Stimulated activated CD4-positive, alpha-beta T cell treated with anti-CD3 and anti-CD28 coated beads, TNF-alpha, amount 100 ng/mL, for 4 hours (primary cell): ENCODE results near the gene WWOX.
A peak's percentile ranks its signal among the peaks of the same experiment; 100 is the strongest.

ENCODE experiments used
- DNase-seq, 3 experiments: peaks; one replicate each; pipeline ENCODE4 v3.0.0-alpha.2; 2020; ENCODE audit warnings: low read depth in 3 of 3

WWOX gene

GRCh38 chr16:79066561-79066960 lies 967.1 kb downstream of the WWOX start:
- no peak for DNase-seq

DNA sequence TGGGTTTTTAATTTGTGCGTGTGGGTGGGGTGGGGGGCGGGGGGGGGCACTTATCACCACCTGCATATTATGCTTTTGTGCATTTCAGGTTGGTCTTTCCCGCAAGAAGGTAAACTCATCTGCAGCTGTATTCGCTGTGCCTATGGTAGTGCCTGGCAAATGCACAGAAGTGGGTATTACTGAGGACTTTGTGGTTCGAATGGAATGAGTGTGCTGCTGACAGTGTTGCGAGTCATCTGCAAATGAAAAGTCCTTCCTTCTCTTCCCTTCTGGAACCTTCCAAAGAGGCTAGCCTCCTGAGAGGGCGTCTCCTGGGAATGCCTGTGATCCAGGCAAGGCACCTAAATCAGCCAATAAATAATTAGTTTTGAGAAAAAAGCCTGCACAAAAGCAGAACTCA lies 968.1 kb downstream of the WWOX start:
- no peak for DNase-seq

- DNase-seq = no peak
Measured at GRCh38 chr16:79069121-79069520, 969.7 kb downstream of the WWOX start.

- no peak for DNase-seq
Measured at GRCh38 chr16:79069633-79070032, 970.2 kb downstream of the WWOX start.

- DNase-seq = no peak
Measured at GRCh38 chr16:79071424-79071823, 972.0 kb downstream of the WWOX start.

DNA sequence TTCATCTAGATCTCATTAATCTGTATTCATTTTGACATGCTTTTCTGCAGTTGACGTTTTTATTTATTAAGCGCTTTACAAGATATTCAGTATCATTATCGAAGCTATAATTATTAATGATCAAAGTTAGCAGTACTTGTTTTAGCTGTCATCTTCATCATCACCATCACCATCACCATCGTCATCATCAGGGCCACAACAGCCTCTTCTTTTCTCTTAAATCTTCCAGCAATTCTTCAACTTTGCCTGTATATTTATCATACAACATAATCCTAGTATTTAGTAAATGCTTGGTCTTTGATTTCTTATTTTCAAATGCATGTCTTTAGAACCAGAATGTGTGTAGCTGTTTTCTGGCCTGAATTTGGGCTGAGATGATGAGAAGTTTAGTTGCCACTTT lies 973.1 kb downstream of the WWOX start:
- no peak for DNase-seq

DNA sequence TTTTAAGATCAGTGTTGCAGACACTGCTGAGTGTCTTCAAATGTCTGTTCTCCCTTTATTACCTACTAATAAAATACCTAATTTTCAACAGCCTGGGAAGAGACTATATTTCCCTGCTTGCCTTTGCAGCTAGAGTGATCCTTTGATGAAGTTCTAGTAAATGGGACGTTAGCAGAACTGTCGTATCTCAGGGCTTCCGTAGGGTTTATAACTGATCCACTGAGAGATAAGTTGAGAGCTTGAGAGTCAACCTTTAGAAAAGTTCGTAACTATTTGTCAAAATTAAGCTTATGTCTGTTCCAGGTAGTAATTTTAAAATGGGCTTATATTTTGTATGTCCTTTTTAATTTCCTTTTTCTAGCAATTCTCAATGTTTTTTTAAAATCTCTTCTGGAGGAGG lies 974.1 kb downstream of the WWOX start:
- no peak for DNase-seq

- DNase-seq = no peak
Measured at GRCh38 chr16:79074541-79074940, 975.1 kb downstream of the WWOX start.

DNA sequence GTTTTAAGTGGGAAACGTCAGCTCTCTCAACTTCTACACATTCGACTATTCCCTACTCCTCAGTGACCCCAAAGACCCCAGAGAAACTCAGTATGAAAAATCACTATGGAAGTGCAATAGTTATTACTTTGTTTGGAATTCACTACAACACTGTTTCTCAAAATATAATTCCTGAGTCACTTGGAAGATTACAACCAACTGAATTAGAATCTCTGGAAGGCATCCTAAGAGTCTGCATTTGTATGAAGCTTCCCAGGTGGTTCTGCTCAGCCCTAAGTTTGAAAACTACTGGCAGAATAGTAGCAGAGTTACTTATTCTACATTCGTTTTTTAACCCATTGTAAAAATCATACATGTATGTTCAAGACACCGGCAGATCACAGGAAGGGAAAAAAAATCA lies 975.5 kb downstream of the WWOX start:
- DNase-seq = no peak

DNA sequence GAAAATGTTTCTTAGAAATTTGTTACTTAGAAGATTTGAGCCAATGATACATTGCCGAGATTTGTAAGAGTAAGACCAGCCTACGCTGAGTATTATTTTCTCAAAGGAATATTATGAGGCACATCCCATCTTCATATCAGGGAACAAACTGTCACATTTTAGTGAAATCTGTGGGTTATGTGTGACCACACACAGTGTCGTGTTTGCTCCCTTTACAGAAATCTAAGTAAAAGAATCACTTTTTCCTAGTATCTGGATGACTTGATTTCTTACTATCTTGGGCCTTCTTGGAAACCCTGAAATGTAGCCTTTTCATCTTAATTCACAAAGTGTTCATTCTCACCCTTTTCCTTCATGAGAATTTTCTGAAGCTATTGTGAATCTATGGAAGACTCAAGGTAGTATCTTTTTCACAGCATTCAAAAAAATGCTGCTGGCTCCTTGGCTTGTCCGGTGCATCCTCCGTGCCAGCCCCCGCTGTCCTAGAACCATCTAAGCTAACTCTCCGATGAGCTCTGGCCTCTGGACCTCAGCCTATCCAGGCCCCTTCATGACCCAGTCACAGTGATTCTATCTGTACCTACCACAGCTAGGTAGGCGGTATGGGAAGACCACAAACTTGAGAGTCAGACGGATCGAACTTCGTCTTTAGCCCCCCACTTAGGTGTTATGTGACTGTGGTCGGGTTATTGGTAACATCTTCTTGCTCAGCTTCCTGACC lies 976.8 kb downstream of the WWOX start:
- no peak for DNase-seq

GRCh38 chr16:79077346-79077745 lies 977.9 kb downstream of the WWOX start:
- DNase-seq = no peak

DNA sequence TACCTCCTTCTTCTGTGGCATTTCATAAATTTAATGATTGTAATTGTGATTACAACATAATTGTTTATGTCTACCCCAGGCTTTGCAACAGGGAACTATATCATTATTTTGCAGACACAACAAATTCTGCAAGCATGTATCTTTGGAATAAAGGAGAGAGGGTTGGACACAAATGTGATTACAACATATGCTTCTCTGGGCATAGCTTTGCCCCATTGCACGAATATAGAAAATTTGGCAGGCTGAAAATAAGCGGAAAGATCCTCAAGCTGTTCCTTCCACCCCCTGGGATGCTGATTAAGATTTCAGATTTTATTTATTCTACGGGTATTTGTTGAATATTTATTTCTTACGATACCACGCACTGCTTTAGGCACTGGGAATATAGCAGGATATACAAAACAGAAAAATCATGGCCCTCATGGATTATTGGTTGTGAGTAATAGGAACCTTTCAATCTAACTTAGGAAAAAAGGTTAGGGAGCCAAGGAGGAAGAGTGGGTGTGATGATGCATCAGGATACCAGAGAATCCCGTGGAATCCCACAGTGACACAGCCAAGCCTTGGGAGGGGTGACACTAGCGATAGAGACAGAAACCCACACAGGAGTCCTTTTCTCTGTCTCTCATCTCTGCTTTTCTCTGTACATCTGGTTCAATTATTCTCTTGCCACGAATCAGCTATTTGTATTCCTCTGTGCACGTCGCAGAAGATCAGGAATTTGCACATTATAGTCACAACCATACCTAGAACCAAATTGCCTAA lies 980.4 kb downstream of the WWOX start:
- DNase-seq = no peak

DNA sequence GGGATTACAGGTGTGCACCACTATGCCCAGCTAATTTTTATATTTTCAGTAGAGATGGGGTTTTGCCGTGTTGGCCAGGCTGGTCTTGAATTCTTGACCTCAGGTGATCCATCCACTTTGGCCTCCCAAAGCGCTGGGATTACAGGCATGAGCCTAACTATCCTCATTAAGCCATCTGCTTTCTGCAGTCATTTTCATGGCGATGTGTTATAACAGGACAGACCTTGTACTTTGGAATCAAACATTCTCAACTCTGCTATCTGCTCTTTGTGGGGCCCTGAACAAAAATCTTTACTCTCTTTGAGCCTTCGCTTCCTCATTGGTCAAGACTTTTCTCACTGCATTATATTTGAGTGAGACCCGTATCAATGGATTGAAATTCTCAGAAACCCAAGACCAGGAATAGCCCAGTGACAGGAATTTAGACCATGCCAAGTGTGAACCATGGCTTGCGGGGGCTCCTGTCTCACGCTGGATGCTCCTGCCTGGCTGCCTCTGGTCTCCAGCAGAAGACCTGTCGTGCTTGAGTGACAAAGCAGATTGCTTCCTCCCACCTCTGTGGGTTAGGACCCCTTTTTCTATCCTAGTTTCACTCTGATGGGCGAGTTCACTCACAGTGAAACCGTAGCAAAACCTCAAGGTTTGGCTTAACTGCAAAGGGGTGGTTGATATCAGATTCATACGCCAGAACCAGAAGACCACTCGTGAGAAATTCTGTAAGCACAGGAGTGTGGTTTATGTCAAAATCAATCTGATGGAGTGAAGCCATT lies 982.0 kb downstream of the WWOX start:
- DNase-seq = no peak

DNA sequence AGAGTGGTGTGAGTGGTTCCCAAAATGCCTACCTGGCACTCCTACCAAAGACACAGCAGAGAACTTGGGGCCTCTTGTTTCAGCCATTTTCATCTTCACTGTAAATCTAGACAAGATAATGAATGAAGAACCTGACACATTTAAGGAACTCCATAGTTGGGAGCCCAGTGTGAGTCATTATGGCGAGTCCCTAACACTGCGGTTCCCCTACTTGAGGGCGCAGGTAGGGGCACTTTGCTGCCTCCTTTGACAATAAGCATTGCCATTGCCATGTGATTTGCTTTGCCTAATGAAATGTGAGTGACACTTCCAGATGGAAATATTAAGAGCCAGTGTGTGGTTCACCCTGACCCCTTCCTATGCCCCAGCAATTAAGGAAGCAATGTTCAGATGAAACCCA lies 983.5 kb downstream of the WWOX start:
- DNase-seq = no peak

DNA sequence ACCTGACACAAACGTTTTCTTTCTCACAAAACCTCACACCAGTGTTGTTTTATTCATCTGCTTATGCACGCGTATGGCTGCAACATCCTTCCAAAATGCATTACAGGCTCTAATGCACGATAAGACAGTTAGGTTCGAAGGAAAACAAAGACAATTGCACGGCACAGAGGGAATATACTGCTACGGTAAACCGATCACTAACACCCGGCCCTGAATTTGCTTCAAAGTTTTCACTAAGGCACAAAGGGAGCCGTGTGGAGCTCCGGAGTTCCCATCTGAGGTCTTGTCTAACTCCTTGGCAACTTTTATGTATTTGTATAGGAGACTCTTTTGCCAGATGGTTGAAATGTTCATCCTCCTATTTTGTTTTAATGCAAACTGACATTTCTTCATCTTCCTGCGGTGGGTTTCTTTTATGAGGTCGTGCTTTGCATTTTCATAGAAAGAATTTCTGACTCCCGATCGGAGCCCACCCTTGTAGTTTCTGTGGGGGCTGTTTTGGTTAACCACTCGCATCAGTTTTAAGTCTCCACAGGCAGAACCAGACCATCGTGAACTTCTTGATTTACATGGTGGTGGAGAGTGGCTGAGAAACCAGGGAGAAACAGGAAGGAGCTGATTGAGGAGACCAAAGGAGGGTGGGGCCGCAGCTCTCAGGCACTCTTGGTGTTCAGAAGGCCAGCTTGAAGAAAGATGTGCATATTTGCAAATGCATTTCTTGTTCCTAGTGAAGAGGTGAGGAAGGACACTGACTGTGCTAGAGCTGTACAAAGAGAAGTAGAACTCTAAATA lies 984.2 kb downstream of the WWOX start:
- no peak for DNase-seq

DNA sequence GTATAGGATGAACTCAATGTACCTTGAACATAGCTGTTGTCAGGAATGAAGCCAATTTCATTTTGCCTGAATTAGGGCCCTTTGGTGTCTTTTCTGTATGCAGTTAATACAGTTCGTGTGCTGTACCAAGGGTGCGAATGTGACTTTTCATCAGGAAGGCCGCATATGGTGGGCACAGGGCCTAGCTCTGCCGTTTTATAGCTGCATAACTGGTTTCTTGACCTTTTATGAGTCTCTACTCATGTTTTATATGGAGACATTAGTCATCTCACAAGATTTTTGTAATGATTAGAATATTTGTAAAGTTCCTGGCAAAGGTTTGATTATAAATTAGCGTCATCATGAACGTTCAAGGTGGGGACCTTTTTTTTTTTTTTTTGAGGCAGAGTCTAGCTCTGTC lies 989.5 kb downstream of the WWOX start:
- no peak for DNase-seq

DNA sequence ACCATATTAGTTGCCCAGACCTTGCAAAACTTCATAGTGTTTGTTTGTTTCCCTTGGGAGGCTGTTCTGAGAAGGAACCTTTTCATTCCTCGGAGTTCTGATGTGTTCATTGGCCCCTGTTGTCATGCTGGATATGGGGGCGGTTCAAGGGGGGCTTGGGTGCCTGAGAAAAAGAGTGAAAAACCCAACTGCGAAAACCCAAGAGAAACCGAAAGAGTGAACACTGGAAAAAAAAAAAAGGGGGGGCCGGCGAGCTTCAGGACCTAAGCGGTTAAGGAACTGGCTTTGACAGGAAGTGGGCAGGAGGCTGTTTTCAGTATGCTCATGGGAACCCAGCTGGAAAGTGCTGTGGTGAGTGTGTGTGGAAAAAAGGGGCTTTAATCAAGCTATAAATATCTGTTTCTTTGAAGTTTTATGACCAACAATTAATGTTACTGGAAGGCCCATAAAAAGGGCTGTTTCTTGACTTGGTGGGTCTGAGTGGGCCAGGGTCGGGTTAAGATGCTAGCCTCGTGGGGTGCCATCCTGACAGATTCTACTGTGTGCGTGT lies 990.4 kb downstream of the WWOX start:
- peak in 2 of 3 experiments; percentile 14 to 33 for DNase-seq

DNA sequence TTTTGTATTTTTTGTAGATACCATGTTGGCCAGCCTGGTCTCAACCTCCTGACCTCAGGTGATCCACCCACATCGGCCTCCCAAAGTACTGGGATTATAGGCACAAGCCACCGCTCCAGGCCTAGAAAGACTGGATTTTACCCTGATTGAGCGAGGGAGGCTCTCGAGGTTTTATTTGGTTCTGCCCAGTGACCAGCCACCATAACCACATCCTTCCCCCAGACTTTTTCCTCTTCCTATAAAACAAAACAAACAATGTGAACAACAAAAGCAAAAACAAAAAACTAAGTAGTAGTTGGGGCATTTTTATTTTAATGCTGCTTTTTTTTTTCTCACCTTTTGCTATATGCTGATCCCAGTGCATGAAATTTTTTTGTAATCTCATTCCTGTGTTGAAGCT lies 991.5 kb downstream of the WWOX start:
- DNase-seq = no peak

DNA sequence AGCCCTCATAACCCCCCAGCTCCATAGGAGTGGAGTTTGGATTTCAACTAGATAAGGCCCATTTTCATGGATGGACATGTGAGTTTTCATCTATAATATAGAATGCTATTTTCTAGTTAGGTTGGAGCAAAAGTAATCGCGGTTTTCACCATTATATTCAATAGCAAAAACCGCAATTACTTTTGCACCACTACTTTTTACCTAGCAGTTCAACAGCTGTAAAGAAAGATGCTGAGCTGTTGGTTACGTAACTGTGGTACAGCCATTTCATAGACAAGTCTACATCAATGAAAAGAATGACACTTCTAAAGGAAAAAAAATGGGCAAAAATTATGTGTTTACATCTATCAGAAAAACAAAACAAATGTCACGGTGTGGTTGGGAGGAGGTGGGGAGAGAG lies 993.4 kb downstream of the WWOX start:
- DNase-seq = no peak

DNA sequence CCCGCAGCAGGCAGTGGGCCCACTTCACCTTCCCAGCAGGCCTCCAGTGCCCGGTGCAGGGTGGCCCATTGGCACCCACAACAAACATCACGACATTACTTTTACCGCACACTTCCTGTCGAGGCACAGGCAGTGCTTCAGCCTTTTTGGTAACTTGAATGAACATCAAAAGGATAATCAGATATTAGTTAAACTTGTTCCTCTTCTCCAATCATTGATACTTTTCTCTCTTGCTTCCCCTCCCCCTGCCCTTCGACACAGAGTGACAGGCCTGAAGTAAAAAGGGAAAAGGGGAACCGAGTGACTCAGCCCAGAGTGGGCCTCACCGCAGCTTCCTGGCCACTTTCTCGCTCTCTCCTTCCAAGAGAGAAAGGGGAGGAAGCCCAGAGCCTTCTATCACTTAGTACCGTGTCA lies 994.1 kb downstream of the WWOX start:
- peak in 1 of 3 experiments; percentile 13 for DNase-seq

GRCh38 chr16:79096246-79096645 lies 996.8 kb downstream of the WWOX start:
- DNase-seq = no peak

DNA sequence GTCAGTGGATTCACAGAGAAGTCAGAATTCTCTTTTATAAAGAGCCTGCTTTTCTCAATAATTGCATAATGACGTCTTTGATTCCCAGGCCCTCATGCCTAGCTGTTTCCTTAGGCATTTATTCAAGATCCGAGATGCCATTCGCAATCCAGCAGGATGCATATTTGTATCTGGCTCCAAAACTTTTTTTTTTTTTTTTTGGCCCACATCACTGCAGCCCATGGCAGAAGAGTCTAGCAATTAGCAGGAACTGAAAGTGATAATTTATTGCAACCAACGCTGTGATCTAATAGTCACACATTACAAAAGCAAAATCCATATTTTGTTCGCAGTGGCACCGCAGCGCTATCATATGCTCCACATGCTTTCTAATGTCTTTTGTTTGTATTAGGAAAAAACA lies 997.7 kb downstream of the WWOX start:
- no peak for DNase-seq
